PC-3 (cell line): ENCODE results near the gene TPM1. TPM values are rescaled to one million over a fixed set of nuclear protein-coding genes. Genes with fewer than 3 reads are reported as not detected.

ENCODE experiments used
- ATAC-seq: fragments of 200-7000 bp; cut with Tn5 transposase; 2 replicates; pipeline ENCODE4 v1.9.1; 2020; ENCODE audit warnings: mild to moderate bottlenecking, moderate library complexity
- BruUV-seq: library from RNA; stranded (reverse); fragments of 400-500 nt; replicated peaks from 2 replicates; lab custom pipeline; 2021; lab: Mats Ljungman, UMichigan
- CTCF ChIA-PET: fragments of 300-600 bp; sonication (Branson Sonifier 250); formaldehyde crosslinking; loops from one replicate; lab custom pipeline; 2022; ENCODE audit warnings: antibody characterized with exemption; lab: Charles Lee
- POLR2A ChIA-PET: fragments of 300-600 bp; sonication (Branson Sonifier 250); formaldehyde crosslinking; loops from one replicate; lab custom pipeline; 2022; ENCODE audit warnings: antibody characterized with exemption; ENCODE audit not compliant: unreplicated experiment; lab: Charles Lee
- DNase-seq: peaks from one replicate; pipeline ENCODE4 v3.0.0-alpha.2; 2015
- H2AFZ ChIP-seq: fragments of 300-600 bp; sonication (generic); 2 replicates; pipeline ENCODE4 v1.6.0; 2016; ENCODE audit warnings: antibody characterized with exemption, low read length
- H3F3A ChIP-seq: fragments of 300-600 bp; sonication (generic); one replicate; pipeline ENCODE4 v1.6.0; 2017; ENCODE audit warnings: antibody characterized with exemption, low read length, control low read depth, mild to moderate bottlenecking; ENCODE audit not compliant: unreplicated experiment
- H3K27ac ChIP-seq: fragments of 300-600 bp; sonication (generic); 2 replicates; pipeline ENCODE4 v1.5.1; 2016; ENCODE audit warnings: mild to moderate bottlenecking, low read length
- H3K27me3 ChIP-seq: fragments of 300-600 bp; sonication (generic); 2 replicates; pipeline ENCODE4 v1.6.1; 2016; ENCODE audit warnings: low read length, mixed read lengths
- H3K36me3 ChIP-seq: fragments of 300-600 bp; sonication (generic); 2 replicates; pipeline ENCODE4 v1.6.1; 2016; ENCODE audit warnings: low read depth, mixed run types, low read length, mixed read lengths
- H3K4me1 ChIP-seq: fragments of 300-600 bp; sonication (generic); 2 replicates; pipeline ENCODE4 v1.5.1; 2016; ENCODE audit warnings: low read length; ENCODE audit not compliant: insufficient read depth
- H3K4me2 ChIP-seq: fragments of 300-600 bp; sonication (generic); 2 replicates; pipeline ENCODE4 v1.6.0; 2016; ENCODE audit warnings: low read length
- H3K4me3 ChIP-seq: fragments of 300-600 bp; sonication (generic); 2 replicates; pipeline ENCODE4 v1.5.1; 2016; ENCODE audit warnings: mild to moderate bottlenecking, low read length, mixed read lengths
- H3K79me2 ChIP-seq: fragments of 300-600 bp; sonication (generic); 2 replicates; pipeline ENCODE4 v1.6.1; 2017; ENCODE audit warnings: low read length, mixed read lengths
- H3K9ac ChIP-seq: fragments of 300-600 bp; sonication (generic); 2 replicates; pipeline ENCODE4 v1.6.0; 2016; ENCODE audit warnings: mild to moderate bottlenecking, low read length
- H3K9me2 ChIP-seq: fragments of 300-600 bp; sonication (generic); replicated peaks from 2 replicates; pipeline ENCODE4 v1.6.1; 2016; ENCODE audit warnings: mixed run types, low read length, mixed read lengths
- H3K9me3 ChIP-seq: fragments of 300-600 bp; sonication (generic); 2 replicates; pipeline ENCODE4 v1.6.1; 2016; ENCODE audit warnings: low read length, mixed read lengths
- H4K20me1 ChIP-seq: fragments of 300-600 bp; sonication (generic); 2 replicates; pipeline ENCODE4 v1.6.1; 2016; ENCODE audit warnings: low read length, mixed read lengths
- EZH2 ChIP-seq: fragments of 300-600 bp; sonication (generic); IDR thresholded peaks from one replicate; pipeline ENCODE4 v1.6.1; 2017; ENCODE audit warnings: antibody characterized with exemption, mild to moderate bottlenecking, low read length; ENCODE audit not compliant: unreplicated experiment
- EZH2phosphoT487 ChIP-seq: fragments of 300-600 bp; sonication (generic); IDR thresholded peaks from 2 replicates; pipeline ENCODE4 v1.6.1; 2018; ENCODE audit warnings: mild to moderate bottlenecking, antibody characterized with exemption, low read length, borderline replicate concordance
- intact Hi-C: fragments of 100-400 bp; cut with micrococcal nuclease; formaldehyde crosslinking; loops from 2 replicates; pipeline ENCODE4 v1.9.0; 2023
- total RNA-seq: library from RNA; depleted of rRNA; stranded (reverse); fragments of >200 nt; gene quantifications from 2 replicates; pipeline ENCODE4 v1.2.3, GENCODE V29; 2014
- TF ChIP-seq, protein P1 (sequence below): fragments of 300-600 bp; sonication (generic); conservative IDR thresholded peaks from 2 replicates; pipeline ENCODE4 v1.5.1; 2017; ENCODE audit warnings: antibody characterized with exemption, low read depth, mild to moderate bottlenecking, low read length

TPM1 gene
- total RNA-seq, 1 experiment from 2014 or later: 127 TPM

DNA sequence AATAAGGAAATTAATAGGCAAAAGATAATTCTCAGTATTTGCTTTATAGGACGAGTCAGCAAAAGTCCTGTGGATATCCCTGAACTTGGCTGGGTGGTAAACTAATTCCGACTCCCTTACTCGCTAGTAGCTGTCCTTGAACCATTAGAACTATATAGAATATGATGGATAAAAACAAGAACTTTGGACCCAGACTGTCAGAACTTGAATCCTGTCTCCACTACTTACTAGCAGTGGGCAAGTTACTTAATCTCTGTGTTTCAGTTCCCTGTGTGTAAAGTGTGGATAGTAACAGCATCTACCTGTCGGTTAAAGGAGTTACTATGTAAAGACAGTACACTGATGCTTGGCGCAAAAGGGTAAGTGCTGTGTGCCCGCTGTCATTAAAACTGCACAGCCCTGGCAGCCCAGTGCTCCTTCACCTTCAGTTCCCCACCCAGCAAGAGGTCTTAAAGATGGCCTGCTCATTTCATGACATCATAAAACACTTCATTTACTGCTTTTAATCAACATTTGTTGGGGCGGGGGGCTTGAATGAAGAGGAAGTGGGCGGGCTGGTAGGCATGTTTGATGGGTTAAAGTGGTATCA is 7.3 kb downstream of the TPM1 start:
- TF ChIP-seq, protein P1, sequence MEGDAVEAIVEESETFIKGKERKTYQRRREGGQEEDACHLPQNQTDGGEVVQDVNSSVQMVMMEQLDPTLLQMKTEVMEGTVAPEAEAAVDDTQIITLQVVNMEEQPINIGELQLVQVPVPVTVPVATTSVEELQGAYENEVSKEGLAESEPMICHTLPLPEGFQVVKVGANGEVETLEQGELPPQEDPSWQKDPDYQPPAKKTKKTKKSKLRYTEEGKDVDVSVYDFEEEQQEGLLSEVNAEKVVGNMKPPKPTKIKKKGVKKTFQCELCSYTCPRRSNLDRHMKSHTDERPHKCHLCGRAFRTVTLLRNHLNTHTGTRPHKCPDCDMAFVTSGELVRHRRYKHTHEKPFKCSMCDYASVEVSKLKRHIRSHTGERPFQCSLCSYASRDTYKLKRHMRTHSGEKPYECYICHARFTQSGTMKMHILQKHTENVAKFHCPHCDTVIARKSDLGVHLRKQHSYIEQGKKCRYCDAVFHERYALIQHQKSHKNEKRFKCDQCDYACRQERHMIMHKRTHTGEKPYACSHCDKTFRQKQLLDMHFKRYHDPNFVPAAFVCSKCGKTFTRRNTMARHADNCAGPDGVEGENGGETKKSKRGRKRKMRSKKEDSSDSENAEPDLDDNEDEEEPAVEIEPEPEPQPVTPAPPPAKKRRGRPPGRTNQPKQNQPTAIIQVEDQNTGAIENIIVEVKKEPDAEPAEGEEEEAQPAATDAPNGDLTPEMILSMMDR: no peak
- no peak for TF ChIP-seq EZH2
- TF ChIP-seq EZH2phosphoT487: no peak
- no peaks in the 10 kb centered on the region for H3K9me2 ChIP-seq
- H2AFZ ChIP-seq: no peak overlapping the region
- ChIA-PET POLR2A (no interaction called here), CTCF (no interaction called here)
- H3K9ac ChIP-seq: peak overlapping the region; percentile 82
- no peaks in the 10 kb centered on the region for H4K20me1 ChIP-seq
- ATAC-seq: no peak
- H3K4me3 ChIP-seq: peak overlapping the region; percentile 81
- no TSS peak for BruUV-seq
- H3K9me3 ChIP-seq: no peaks in the 10 kb centered on the region
- DNase-seq: no peak
- H3K4me2 ChIP-seq: peak overlapping the region; percentile 91
- intact Hi-C loops: loop anchor here (2.0 to 5.0 kb wide), 4 partner anchors 107 to 268 kb away; partner anchors contain the start of gene RPS27L
- H3K27ac ChIP-seq: peak overlapping the region; percentile 89
- peaks cover 71% of the 10 kb centered on the region for H3K79me2 ChIP-seq
- H3K36me3 ChIP-seq: no peaks in the 10 kb centered on the region
- H3K4me1 ChIP-seq: peaks cover 53% of the 10 kb centered on the region
- no peaks in the 10 kb centered on the region for H3F3A ChIP-seq
- no peaks in the 10 kb centered on the region for H3K27me3 ChIP-seq

DNA sequence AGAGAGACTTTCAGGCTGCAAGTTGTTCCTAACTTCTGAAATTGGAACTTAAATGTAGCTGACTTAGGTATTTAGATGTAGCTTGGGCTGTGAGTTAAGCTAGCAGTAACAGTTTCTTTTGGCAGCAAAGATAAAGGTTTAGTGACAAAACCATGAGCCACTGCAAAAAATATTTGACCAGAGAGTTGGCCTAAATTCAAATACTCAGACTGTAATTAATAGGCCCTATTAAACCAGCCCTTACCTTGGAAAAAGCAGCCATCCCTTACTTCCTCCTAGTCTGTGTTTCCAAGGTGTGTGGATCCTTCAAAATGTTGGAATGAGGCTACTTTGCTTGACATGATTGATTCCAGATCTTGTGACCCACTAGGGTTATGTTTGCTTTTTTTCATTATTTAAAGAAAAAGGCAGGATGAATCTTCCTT is 8.2 kb downstream of the TPM1 start:
- peak; percentile 79 for DNase-seq
- ChIA-PET POLR2A (no interaction called here), CTCF (no interaction called here)
- peak overlapping the region; percentile 82 for H3K9ac ChIP-seq
- H3K4me1 ChIP-seq: peaks cover 45% of the 10 kb centered on the region
- H3K79me2 ChIP-seq: peaks cover 72% of the 10 kb centered on the region
- H3K4me2 ChIP-seq: peak overlapping the region; percentile 91
- no peaks in the 10 kb centered on the region for H4K20me1 ChIP-seq
- no peak overlapping the region for H2AFZ ChIP-seq
- no peaks in the 10 kb centered on the region for H3F3A ChIP-seq
- peak; percentile 8 for ATAC-seq
- H3K36me3 ChIP-seq: no peaks in the 10 kb centered on the region
- no peaks in the 10 kb centered on the region for H3K9me2 ChIP-seq
- peak overlapping the region; percentile 81 for H3K4me3 ChIP-seq
- peak overlapping the region; percentile 89 for H3K27ac ChIP-seq
- no peaks in the 10 kb centered on the region for H3K27me3 ChIP-seq
- H3K9me3 ChIP-seq: no peaks in the 10 kb centered on the region
- intact Hi-C loops: no loop called here
- TF ChIP-seq, protein P1: no peak
- TF ChIP-seq EZH2: no peak
- TF ChIP-seq EZH2phosphoT487: no peak
- BruUV-seq: no TSS peak
